RWPE1 (cell line): Measurements from ENCODE around the gene STT3A.

Source experiments
- CTCF ChIA-PET: fragments of 350-600 bp; sonication (Branson Sonifier 250); formaldehyde crosslinking; extraction: SDS; loops from one replicate; lab custom pipeline; 2021; lab: Yijun Ruan, JAX
- POLR2A ChIA-PET: fragments of 400-600 bp; formaldehyde crosslinking; extraction: SDS; loops from one replicate; lab custom pipeline; 2020; ENCODE audit warnings: antibody characterized with exemption; ENCODE audit not compliant: low non-redundant PET; lab: Yijun Ruan, JAX
- DNase-seq: peaks from one replicate; pipeline ENCODE4 v3.0.0; 2012; ENCODE audit warnings: low spot score
- H3K27ac ChIP-seq: fragments of 450-650 bp; 2 replicates; pipeline ENCODE4 v1.5.1; 2017
- TF ChIP-seq, protein P1 (sequence below): fragments of 450-650 bp; conservative IDR thresholded peaks from 2 replicates; pipeline ENCODE4 v1.5.1; 2017; ENCODE audit warnings: low read depth, mild to moderate bottlenecking

STT3A gene

GRCh38 chr11:125667151-125667550, 74.5 kb downstream of the STT3A start:
- no peak for DNase-seq
- POLR2A ChIA-PET: no interaction called here
- H3K27ac ChIP-seq: no peak overlapping the region
- TF ChIP-seq, protein P1, sequence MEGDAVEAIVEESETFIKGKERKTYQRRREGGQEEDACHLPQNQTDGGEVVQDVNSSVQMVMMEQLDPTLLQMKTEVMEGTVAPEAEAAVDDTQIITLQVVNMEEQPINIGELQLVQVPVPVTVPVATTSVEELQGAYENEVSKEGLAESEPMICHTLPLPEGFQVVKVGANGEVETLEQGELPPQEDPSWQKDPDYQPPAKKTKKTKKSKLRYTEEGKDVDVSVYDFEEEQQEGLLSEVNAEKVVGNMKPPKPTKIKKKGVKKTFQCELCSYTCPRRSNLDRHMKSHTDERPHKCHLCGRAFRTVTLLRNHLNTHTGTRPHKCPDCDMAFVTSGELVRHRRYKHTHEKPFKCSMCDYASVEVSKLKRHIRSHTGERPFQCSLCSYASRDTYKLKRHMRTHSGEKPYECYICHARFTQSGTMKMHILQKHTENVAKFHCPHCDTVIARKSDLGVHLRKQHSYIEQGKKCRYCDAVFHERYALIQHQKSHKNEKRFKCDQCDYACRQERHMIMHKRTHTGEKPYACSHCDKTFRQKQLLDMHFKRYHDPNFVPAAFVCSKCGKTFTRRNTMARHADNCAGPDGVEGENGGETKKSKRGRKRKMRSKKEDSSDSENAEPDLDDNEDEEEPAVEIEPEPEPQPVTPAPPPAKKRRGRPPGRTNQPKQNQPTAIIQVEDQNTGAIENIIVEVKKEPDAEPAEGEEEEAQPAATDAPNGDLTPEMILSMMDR: no peak
- CTCF ChIA-PET: no interaction called here

DNA sequence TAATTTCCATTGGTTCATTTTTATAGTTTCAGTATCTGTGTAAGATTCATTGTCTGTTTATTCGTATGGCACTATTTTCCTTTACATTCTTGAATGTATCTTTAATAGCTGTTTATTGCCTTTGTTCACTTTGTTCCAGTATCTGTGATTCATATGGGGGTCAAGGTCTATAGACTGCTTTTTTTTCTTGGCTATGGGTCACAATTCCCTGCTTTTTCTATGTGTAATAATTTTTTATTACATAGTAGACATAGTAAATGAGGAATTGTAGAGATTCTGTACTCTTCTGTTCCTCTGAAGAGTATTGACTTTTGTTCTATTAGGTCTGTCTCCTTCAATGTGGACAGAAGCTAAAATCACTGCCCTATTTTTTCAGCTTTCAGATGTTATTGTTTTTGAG, 77.5 kb downstream of the STT3A start:
- ChIA-PET CTCF (interaction anchor here (0.7 to 0.8 kb wide), 2 partner anchors 775 to 1078 kb away, joined by 3 to 5 read pairs; no protein-coding TSS in a partner anchor), POLR2A (no interaction called here)
- no peak overlapping the region for H3K27ac ChIP-seq
- TF ChIP-seq, protein P1: no peak
- no peak for DNase-seq

DNA sequence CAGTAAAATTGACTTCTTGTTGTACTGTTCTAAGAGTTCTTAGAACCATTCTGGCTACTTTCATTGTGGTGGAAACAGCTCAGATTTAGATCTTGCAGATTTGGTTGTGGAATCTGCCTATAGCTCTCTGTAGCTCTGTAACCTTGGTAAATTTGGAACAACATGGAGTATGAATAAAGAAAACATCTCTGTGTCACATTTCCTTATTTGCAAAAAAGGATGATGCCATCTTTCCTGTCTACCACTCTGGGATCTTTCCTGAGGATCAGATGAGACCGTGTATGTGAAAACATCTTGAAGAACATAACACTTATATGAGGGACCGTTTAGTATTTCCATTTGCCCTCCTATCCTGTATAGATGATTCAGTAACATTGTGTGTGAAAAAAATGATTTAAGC, 78.9 kb downstream of the STT3A start:
- ChIA-PET POLR2A (no interaction called here), CTCF (interaction anchor here (0.7 kb wide), 1 partner anchor 587 kb away, joined by 3 read pairs; no protein-coding TSS in a partner anchor)
- DNase-seq: no peak
- TF ChIP-seq, protein P1: no peak
- no peak overlapping the region for H3K27ac ChIP-seq
